T-helper 2 cell treated with Interferon-gamma antibody and Interleukin-4, amounts not matched to agents 5 μg/mL and 100 μg/mL, for 36 hours (primary cell): ENCODE results near the gene GPD1.

Source experiments
- DNase-seq: peaks from one replicate; pipeline ENCODE4 v3.0.0; 2021; ENCODE audit warnings: low spot score
- H3K27ac Mint-ChIP-seq: one replicate; pipeline ENCODE4 v1.8.0; 2021; ENCODE audit warnings: mild to moderate bottlenecking, mixed read lengths
- H3K27me3 Mint-ChIP-seq: one replicate; pipeline ENCODE4 v1.8.0; 2021; ENCODE audit warnings: low read depth, mixed read lengths
- H3K36me3 Mint-ChIP-seq: one replicate; pipeline ENCODE4 v1.8.0; 2021; ENCODE audit warnings: low read depth, mixed read lengths
- H3K4me1 Mint-ChIP-seq: one replicate; pipeline ENCODE4 v1.8.0; 2021; ENCODE audit warnings: low read depth, mixed read lengths
- H3K4me3 Mint-ChIP-seq: one replicate; pipeline ENCODE4 v1.8.0; 2022; ENCODE audit warnings: mild to moderate bottlenecking, moderate library complexity, mixed read lengths
- H3K9me3 Mint-ChIP-seq: one replicate; pipeline ENCODE4 v1.8.0; 2021; ENCODE audit warnings: mixed read lengths

GPD1 gene

DNA sequence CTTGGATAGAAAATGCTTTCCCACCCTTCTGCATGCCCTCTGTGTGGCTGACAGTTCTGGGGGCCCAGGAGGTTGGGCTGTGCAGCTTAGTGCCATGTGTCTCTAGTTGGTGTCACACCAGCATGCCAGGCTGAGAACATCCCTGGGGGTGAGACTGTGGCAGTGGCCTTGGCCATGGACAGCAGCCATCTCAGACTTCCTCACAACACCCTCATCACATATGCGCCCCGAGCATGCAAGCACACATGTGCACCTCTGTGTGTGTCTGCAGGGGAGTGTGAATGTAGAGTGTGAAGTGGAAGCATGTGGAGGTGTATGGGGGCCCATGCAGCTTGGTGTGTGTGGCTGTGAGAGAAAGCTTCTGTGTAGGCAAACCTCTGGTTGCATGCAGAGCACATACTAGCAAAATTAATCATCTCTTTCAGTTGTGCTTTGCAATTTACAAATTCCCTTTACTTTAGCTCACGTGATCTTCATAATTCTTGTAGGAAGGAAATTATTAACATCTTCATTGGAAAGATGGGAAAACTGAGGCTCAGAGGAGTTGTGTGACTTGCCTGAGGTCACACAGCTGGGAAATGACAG is 38.0 kb upstream of the GPD1 start:
- H3K27me3 Mint-ChIP-seq: no peaks in the 10 kb centered on the region
- H3K4me1 Mint-ChIP-seq: peaks cover 15% of the 10 kb centered on the region
- no peaks in the 10 kb centered on the region for H3K9me3 Mint-ChIP-seq
- no peak overlapping the region for H3K4me3 Mint-ChIP-seq
- H3K36me3 Mint-ChIP-seq: no peaks in the 10 kb centered on the region
- DNase-seq: no peak
- no peak overlapping the region for H3K27ac Mint-ChIP-seq

DNA sequence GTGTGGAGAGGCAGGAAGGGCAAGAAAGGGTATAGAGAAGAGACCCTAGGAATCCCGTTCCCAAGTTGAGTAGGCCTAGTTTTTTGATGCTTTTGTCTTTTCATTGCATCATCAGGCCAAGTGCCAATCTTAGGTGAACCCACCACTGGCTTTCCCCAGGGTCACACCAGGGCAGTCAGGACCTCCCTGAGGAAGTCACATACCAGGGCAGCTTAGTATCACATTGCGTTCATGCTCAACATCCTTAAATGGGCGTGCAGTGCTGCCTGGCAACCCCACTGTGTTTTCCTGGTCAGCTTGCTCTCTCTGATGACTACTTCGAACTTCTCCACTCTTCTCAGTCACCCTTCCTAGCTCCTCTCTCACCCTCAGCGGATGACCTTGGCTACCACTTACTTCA is 37.4 kb upstream of the GPD1 start:
- Mint-ChIP-seq H3K4me3 (no peak overlapping the region), H3K27ac (no peak overlapping the region), H3K9me3 (no peaks in the 10 kb centered on the region), H3K36me3 (no peaks in the 10 kb centered on the region), H3K27me3 (no peaks in the 10 kb centered on the region), H3K4me1 (peaks cover 12% of the 10 kb centered on the region)
- DNase-seq: no peak

DNA sequence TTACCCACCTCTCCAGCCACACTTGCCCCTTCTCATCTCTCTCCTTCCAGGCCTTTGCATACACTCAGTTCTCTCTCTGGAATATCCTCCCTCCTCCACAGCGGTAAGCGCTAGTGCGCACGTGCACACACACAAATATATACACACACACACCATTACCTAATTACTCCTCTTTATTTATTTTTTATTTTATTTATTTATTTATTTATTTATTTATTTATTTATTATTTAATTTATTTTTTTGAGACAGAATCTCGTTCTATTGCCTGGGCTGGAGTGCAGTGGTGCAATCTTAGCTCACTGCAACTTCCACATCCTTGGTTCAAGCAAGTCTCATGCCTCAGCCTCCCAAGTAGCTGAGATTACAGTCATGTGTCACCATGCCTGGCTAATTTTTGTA is 34.7 kb upstream of the GPD1 start:
- peaks cover 9% of the 10 kb centered on the region for H3K4me1 Mint-ChIP-seq

DNA sequence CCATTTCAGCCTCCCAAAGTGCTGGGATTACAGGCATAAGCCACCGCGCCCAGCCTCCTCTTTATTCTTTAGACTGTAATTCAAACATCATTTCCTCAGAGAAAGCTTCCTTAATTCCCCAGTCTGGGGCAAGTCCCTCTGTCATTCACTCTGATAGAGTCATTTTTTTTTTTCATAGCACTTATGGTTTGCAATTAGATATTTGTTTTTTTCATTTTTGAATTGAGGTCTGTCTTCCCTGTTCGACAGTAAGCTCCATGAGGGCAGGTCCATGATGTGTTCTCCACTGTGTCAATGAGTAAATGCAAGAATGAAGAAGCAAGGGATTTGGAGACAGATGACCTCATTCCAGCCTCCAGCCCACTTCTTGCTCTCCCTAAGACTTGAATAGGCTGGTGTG is 34.3 kb upstream of the GPD1 start:
- Mint-ChIP-seq H3K27ac (no peak overlapping the region), H3K36me3 (no peaks in the 10 kb centered on the region), H3K4me3 (no peak overlapping the region), H3K4me1 (peaks cover 9% of the 10 kb centered on the region), H3K27me3 (peaks cover 4% of the 10 kb centered on the region), H3K9me3 (no peaks in the 10 kb centered on the region)
- DNase-seq: no peak

More for the DNA sequence above, 34.7 kb upstream of the GPD1 start:
- Mint-ChIP-seq H3K4me3 (no peak overlapping the region), H3K9me3 (no peaks in the 10 kb centered on the region), H3K27ac (no peak overlapping the region), H3K36me3 (no peaks in the 10 kb centered on the region), H3K27me3 (peaks cover 4% of the 10 kb centered on the region)
- DNase-seq: no peak

DNA sequence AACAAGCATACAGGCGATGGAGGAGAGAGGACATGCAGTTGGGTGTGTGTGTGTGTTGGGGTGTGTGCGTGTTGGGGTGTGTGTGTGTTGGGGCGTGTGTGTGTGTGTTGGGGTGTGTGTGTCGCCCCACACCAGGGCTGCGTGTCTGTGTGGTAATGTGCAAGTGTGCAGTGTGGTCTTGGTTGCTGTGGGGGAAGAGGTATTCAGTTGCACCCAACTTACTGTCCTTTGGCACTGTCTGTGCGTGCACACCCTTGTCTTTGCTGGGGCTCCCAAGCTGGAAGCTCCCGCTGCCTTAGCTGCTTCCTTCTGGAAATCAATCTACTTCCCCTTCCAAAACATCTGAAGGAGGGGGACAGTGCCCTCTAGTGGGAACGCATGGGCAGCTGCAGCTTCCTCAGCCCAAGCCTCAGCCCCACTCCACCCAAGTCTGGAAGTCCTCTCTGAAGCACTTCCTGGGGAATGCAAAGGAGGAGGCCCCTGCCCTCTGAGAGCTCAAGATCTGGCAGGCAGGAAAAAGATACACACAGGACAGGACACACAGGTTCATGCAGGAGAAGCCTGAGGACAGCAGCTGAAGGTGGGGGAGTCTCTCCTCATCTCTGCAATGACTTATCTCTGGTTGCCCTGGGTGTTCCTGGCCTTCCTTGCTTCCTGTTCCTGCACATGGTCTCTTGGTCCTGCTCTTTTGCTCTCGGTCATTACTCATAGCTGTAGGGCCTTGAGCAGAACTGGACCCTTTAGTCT is 33.3 kb upstream of the GPD1 start:
- Mint-ChIP-seq H3K36me3 (no peaks in the 10 kb centered on the region), H3K9me3 (no peaks in the 10 kb centered on the region), H3K27me3 (peaks cover 4% of the 10 kb centered on the region), H3K4me1 (peaks cover 11% of the 10 kb centered on the region), H3K4me3 (no peak overlapping the region), H3K27ac (no peak overlapping the region)
- DNase-seq: peak; percentile 53

DNA sequence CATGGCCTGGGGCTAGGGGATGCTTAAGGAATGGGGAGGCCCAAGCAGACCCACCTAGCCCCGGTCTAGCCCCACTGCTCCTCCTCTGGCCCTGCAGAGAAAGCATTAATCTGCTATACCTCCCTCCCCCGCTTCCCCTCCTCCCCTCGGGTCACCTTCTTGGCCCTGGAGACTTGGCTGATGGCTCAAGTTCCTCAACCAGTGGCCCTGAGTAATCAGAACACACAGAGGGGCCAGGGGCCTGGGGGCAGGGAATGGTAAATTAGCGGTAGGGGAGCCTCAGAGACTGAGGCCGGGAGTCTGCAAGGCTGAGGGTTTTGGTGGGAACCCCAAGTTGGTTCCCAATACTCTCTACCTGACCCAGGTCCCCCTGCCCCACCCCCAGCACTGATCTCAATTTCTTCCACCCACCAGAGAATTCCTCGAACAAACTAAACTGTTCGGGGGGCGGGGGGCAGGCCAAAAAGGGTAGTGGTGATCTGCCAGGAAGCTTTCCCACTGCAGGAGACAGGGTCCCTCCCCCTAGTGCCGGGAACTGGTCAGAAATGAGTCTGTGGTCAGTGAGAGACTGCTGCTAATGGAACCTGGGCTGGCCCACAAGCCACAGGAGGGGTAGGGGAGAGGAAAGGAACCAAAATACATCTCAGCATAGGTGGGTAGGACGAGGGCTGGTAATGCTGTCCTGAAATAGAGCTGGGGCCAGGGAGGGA is 31.5 kb upstream of the GPD1 start:
- no peak for DNase-seq
- H3K4me3 Mint-ChIP-seq: no peak overlapping the region
- no peak overlapping the region for H3K27ac Mint-ChIP-seq
- H3K36me3 Mint-ChIP-seq: no peaks in the 10 kb centered on the region
- H3K9me3 Mint-ChIP-seq: no peaks in the 10 kb centered on the region
- peaks cover 4% of the 10 kb centered on the region for H3K27me3 Mint-ChIP-seq
- H3K4me1 Mint-ChIP-seq: peaks cover 13% of the 10 kb centered on the region

DNA sequence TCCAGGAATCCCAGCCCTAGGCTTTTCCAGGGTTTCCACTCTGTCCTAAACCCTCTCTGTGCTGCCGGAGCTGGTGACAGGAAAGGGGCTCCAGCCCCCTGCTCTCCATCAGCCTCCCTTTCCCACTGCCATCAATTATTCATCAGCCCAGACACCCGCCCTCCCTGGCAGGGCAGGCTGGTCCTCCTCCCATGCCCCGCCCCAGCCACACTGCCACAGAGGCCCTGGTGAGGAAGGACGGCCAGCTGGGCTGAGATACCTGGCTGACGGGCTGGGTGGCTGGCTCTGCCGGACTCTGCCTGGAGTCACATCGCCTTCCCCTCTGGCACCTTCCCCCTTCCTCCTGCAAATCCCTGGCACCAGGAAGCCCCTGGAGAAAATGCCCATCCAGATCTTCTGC is 30.6 kb upstream of the GPD1 start:
- DNase-seq: no peak
- Mint-ChIP-seq H3K9me3 (no peaks in the 10 kb centered on the region), H3K36me3 (no peaks in the 10 kb centered on the region), H3K27me3 (peaks cover 4% of the 10 kb centered on the region), H3K4me3 (no peak overlapping the region), H3K4me1 (peaks cover 13% of the 10 kb centered on the region), H3K27ac (no peak overlapping the region)

DNA sequence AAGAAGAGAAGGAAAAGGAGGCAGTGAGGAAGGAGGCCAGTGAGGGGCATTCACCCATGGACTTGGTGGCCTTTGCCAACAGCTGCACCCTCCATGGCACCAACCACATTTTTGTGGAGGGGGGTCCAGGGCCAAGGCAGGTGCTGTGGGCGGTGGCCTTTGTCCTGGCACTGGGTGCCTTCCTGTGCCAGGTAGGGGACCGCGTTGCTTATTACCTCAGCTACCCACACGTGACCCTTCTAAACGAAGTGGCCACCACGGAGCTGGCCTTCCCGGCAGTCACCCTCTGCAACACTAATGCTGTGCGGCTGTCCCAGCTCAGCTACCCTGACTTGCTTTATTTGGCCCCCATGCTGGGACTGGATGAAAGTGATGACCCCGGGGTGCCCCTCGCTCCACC is 30.1 kb upstream of the GPD1 start:
- no peaks in the 10 kb centered on the region for H3K9me3 Mint-ChIP-seq
- H3K36me3 Mint-ChIP-seq: no peaks in the 10 kb centered on the region
- H3K27ac Mint-ChIP-seq: no peak overlapping the region
- DNase-seq: no peak
- H3K27me3 Mint-ChIP-seq: peaks cover 4% of the 10 kb centered on the region
- peaks cover 13% of the 10 kb centered on the region for H3K4me1 Mint-ChIP-seq
- H3K4me3 Mint-ChIP-seq: no peak overlapping the region

DNA sequence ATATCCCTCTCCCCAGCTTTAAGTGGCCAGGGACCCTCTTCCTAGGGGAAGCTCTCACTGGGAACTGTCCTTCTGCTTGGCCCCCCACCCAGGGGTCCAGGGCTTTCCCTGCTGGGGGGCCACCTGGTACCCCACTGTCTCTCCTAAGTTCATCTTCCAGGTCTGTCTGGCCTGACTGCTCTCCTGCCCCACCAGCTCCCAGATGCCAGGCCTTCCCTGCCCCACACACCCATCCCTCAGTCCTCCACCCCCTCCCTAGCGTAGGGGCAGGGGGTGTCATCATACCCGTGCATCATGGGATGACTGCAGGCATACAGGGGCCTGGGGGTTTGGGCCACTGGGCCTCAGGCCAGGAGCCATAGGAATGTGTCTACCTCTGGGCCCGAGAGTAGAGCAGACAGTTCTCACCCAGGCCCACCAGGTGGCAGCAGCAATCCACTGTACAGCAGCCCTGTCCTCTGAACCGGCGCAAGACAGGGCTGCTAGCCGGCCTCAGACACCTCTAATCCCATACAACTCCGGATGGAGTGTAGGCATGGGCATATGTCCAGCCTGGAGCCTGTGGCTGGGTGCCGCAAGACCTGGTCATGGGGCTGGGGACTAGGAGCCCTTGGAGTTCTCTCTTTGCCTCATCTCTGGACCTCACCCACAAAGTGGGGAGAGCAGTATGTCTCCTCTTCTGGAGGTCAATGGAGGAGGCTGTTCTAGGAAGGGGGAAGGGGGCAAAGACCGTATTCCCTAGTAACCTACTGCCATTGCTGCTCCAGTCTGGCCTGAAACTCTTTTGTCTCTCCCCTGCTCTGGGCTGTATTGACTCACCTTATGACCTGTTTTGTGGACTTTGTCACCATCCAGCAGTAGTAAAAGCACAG is 28.6 kb upstream of the GPD1 start:
- peak overlapping the region; percentile 15 for H3K27ac Mint-ChIP-seq
- peak; percentile 72 for DNase-seq
- H3K4me3 Mint-ChIP-seq: no peak overlapping the region
- H3K27me3 Mint-ChIP-seq: peaks cover 4% of the 10 kb centered on the region
- no peaks in the 10 kb centered on the region for H3K36me3 Mint-ChIP-seq
- H3K9me3 Mint-ChIP-seq: no peaks in the 10 kb centered on the region
- peaks cover 11% of the 10 kb centered on the region for H3K4me1 Mint-ChIP-seq

DNA sequence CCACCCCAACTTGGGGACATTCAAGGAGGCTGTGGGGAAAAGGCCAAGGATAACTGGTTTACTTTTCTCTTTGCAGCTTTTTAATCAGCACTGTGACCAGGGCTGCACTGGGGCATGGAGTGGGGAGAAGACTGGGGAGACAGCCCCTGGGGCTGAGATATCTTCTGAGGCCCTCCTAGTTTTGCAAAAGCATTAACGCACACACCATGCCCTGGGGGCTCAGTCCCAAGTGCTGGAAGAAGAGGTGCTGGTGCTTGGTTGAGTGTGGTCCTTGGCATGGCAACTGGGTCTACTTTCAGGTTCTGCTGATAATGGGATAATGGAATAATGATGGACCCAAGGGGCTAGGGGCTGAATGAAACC is 28.0 kb upstream of the GPD1 start:
- Mint-ChIP-seq H3K27me3 (peaks cover 4% of the 10 kb centered on the region), H3K27ac (no peak overlapping the region), H3K36me3 (no peaks in the 10 kb centered on the region), H3K4me1 (peaks cover 5% of the 10 kb centered on the region), H3K4me3 (no peak overlapping the region), H3K9me3 (no peaks in the 10 kb centered on the region)
- DNase-seq: no peak

DNA sequence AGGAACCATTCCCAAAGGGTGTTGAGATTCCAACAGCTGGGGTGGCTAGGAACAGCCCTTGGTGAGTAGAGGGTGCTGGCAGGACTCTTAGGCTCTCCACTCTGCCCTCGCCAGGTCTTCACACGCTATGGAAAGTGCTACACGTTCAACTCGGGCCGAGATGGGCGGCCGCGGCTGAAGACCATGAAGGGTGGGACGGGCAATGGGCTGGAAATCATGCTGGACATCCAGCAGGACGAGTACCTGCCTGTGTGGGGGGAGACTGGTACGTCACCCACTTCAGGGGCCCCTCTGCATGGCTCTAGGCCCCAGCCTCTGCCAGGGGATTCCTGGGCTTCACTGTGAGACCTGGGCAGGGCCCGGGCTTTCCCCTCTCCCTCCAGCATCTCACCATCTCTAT is 26.7 kb upstream of the GPD1 start:
- Mint-ChIP-seq H3K27ac (no peak overlapping the region), H3K27me3 (no peaks in the 10 kb centered on the region), H3K4me1 (peaks cover 4% of the 10 kb centered on the region), H3K4me3 (no peak overlapping the region), H3K9me3 (no peaks in the 10 kb centered on the region), H3K36me3 (no peaks in the 10 kb centered on the region)
- no peak for DNase-seq

DNA sequence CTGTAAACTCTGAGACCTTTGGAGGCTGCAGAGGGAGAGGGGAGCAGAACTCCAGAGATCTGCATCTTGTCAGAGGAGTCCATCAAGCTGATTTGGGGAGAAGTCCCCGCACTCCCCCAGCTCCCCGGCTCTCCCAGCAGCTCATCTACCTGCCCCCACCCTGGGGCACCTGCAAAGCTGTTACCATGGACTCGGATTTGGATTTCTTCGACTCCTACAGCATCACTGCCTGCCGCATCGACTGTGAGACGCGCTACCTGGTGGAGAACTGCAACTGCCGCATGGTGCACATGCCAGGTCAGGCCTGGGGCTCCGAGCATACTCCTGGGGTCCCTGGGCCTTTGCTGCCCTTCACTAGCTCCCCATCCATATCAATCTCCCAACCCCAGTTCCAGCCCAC is 25.5 kb upstream of the GPD1 start:
- Mint-ChIP-seq H3K36me3 (no peaks in the 10 kb centered on the region), H3K9me3 (no peaks in the 10 kb centered on the region), H3K4me1 (peaks cover 4% of the 10 kb centered on the region), H3K4me3 (no peak overlapping the region), H3K27ac (no peak overlapping the region), H3K27me3 (no peaks in the 10 kb centered on the region)
- no peak for DNase-seq

DNA sequence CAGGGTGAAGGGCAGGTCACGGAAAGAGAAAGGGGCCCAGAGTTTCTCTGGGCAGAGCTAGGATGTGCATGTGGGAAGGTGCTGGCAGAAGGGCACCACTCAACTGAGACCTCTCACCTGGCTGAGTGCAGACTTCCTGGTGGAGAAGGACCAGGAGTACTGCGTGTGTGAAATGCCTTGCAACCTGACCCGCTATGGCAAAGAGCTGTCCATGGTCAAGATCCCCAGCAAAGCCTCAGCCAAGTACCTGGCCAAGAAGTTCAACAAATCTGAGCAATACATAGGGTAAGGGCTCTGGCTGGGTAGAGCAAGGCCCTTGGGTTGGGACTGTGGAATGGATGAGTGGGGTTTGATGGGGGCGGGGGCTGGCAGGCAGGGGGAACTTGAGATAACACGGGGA is 24.0 kb upstream of the GPD1 start:
- no peak for DNase-seq
- Mint-ChIP-seq H3K36me3 (no peaks in the 10 kb centered on the region), H3K4me1 (peaks cover 8% of the 10 kb centered on the region), H3K27ac (no peak overlapping the region), H3K4me3 (no peak overlapping the region), H3K27me3 (no peaks in the 10 kb centered on the region), H3K9me3 (no peaks in the 10 kb centered on the region)
